Testis (tissue), 2 donors: ENCODE results near the gene CCDC121.
"Not testable (repeated sequence)": the region's sequence is repeated elsewhere in the genome, so short reads cannot be mapped to it uniquely, and the experiment has no call there.

ENCODE experiments used
- CTCF ChIP-seq, 3 experiments: fragments of 450-650 bp in 2 of 3; fragments of 200-600 bp in 1 of 3; sonication (generic) in 1 of 3; IDR thresholded peaks; one replicate each; pipeline ENCODE4 v1.5.1; 2016 to 2019; ENCODE audit warnings: antibody characterized with exemption in 3 of 3, mild to moderate bottlenecking in 2 of 3, moderate library complexity in 1 of 3
- POLR2A ChIP-seq: fragments of 450-650 bp; IDR thresholded peaks from one replicate; pipeline ENCODE4 v1.6.1; 2017; ENCODE audit warnings: antibody characterized with exemption, mild to moderate bottlenecking, moderate library complexity

GRCh38 chr2:27626323-27626722, 2.5 kb downstream of the CCDC121 start:
- not testable (repeated sequence) for TF ChIP-seq CTCF (IDR thresholded peaks at IDR 0.05); POLR2A
